AG09319 (cell line): ENCODE data around the gene PHYHD1.

Experiments
- DNase-seq: peaks from one replicate; pipeline ENCODE4 v3.0.0-alpha.2; 2010; ENCODE audit warnings: low read depth; ENCODE audit errors: extremely low read depth
- CTCF ChIP-seq: IDR thresholded peaks from 2 replicates; pipeline ENCODE4 v1.5.1; 2011; ENCODE audit warnings: low read depth, mild to moderate bottlenecking, inconsistent platforms, low read length, moderate library complexity

Gene PHYHD1

GRCh38 chr9:128909859-128910258 lies 10.9 kb upstream of the PHYHD1 start:
- no peak for TF ChIP-seq CTCF
- DNase-seq, result no peak

DNA sequence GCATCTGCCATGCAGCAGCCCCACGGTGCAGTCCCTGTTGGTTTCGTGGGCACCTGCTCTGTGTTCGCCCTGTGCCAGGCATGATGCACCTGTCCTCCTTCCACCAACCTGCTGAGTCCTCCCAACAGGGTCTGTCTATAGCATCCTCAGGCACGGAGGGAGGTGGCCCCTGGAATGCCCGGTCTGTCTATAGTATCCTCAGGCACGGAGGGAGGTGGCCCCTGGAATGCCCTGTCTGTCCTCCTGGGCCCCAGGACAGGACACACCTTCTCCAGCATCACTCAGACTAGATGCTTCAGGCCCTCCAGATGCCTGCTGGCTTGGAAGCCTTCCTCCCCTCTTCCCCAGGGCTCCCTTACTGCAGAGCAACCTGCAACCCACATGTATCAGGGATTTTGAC lies 9.9 kb upstream of the PHYHD1 start:
- TF ChIP-seq CTCF, result no peak
- DNase-seq, result no peak

DNA sequence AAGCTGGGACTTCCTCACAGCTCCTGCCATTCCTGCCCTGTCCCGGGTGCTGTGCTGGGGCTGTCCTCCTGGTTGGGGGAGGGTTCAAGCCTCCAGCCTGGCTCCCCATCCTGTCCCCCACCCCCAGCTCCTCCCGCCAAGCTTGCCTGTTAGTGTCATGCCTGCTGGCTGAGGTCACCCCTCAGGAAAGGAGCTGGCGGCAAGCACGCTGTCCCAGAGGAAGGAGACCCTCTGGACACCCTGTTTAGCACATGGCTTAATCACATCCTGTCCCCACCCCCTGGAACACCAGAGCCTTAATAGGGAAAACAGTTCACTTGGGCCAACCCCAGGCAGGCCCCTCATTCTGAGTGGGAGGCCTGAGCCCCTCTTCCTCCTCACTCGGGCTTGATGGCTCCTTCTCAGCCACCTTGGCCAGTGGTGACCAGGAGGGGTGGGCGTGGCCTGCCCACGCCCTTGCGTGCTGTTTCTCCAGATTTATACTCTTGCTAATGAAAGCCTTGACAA lies 9.2 kb upstream of the PHYHD1 start:
- DNase-seq, result no peak
- no peak for TF ChIP-seq CTCF

GRCh38 chr9:128912270-128912853 lies 8.4 kb upstream of the PHYHD1 start:
- TF ChIP-seq CTCF, result no peak
- DNase-seq, result peak; percentile 48

GRCh38 chr9:128913048-128913900 lies 7.5 kb upstream of the PHYHD1 start:
- TF ChIP-seq CTCF, result no peak
- DNase-seq, result no peak

DNA sequence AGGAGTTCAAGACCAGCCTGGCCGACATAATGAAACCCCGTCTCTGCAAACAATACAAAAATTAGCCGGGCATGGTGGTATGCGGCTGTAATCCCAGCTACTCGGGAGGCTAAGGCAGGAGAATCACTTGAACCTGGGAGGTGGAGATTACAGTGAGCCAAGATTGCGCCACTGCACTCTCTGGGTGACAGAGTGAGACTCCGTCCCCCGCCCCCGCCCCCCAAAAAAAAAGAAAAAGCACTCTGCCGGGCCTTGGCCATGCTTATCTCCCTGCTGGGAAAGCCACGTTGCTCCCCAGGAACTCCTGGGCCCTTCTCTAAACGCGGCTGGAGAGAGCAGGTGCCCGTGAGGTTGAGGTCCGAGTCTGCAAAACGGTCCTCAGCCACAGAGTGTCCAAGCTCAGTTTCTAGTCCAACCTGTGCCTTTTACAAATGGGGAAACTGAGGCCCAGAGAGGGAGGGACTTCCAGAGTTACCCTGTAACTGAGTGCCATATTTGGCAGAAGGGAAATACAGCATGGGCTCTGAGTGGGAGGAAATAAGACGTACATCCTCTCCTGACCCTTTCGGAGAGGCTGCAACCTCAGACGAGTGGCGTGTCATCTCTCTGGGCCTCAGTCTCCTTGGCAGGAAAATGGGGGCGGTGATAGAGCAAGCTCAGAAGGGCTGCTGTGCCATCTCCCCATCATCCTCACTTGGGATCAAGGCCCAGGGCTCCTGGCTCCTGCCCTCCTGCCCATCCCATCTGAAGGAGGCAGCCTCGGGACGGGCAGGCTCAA lies 6.6 kb upstream of the PHYHD1 start:
- TF ChIP-seq CTCF, result no peak
- DNase-seq, result no peak
